Stomach smooth muscle (tissue), 2 donors: Measurements from ENCODE around the gene SLC2A13.
"Not testable (repeated sequence)": the region's sequence is repeated elsewhere in the genome, so short reads cannot be mapped to it uniquely, and the experiment has no call there.

ENCODE experiments used
- H3K27ac ChIP-seq: one replicate; pipeline ENCODE4 v1.7.0; 2013; ENCODE audit warnings: mild to moderate bottlenecking, low read length, inconsistent platforms
- H3K27me3 ChIP-seq, 2 donors: one replicate each; pipeline ENCODE4 v1.7.0; 2013; ENCODE audit warnings: low read length in 2 of 2; ENCODE audit not compliant: insufficient read depth in 2 of 2, control insufficient read depth in 1 of 2
- H3K36me3 ChIP-seq, 2 donors: one replicate each; pipeline ENCODE4 v1.7.0; 2013; ENCODE audit warnings: low read length in 2 of 2; ENCODE audit not compliant: control insufficient read depth in 2 of 2, insufficient read depth in 2 of 2
- H3K4me1 ChIP-seq: one replicate; pipeline ENCODE4 v1.7.0; 2013; ENCODE audit warnings: low read length; ENCODE audit not compliant: control insufficient read depth, insufficient read depth
- H3K4me3 ChIP-seq, 2 donors: one replicate each; pipeline ENCODE4 v1.7.0; 2013; ENCODE audit warnings: low read length in 2 of 2
- H3K9ac ChIP-seq, 2 donors: one replicate each; pipeline ENCODE4 v1.7.0; 2013; ENCODE audit warnings: low read length in 2 of 2, mild to moderate bottlenecking in 1 of 2
- H3K9me3 ChIP-seq, 2 donors: one replicate each; pipeline ENCODE4 v1.7.0; 2013; ENCODE audit warnings: low read length in 2 of 2; ENCODE audit not compliant: control insufficient read depth in 2 of 2
- donor health status: healthy.
- donor health status: Pancreatic carcinoma.

The SLC2A13 gene

GRCh38 chr12:39813776-39814175 is 292.1 kb downstream of the SLC2A13 start:
- H3K9ac ChIP-seq, result no peak overlapping the region
- H3K27me3 ChIP-seq, result no peaks in the 10 kb centered on the region
- no peaks in the 10 kb centered on the region for H3K4me1 ChIP-seq
- H3K27ac ChIP-seq, result no peak overlapping the region
- H3K36me3 ChIP-seq, result no peaks in the 10 kb centered on the region
- H3K9me3 ChIP-seq, result no peaks in the 10 kb centered on the region
- H3K4me3 ChIP-seq, result no peak overlapping the region

DNA sequence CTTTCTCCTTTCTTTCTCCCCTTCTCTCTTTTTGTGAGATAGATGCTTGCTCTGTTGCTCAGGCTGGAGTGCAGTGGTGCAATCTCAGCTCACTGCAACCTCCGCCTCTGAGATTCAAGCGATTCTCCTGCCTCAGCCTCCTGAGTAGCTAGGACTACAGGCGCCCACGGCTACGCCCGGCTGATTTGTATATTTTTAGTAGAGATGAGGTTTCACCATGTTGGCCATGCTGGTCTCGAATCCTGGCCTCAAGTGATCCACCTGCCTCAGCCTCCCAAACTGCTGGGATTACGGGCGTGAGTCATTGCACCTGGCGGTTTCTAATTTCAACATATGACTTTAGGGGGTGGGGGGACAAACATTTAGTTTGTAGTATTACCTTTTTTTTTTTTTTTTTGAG is 293.4 kb downstream of the SLC2A13 start:
- not testable (repeated sequence) for H3K27me3 ChIP-seq, H3K36me3 ChIP-seq, H3K4me1 ChIP-seq, H3K4me3 ChIP-seq, H3K9ac ChIP-seq, H3K27ac ChIP-seq, H3K9me3 ChIP-seq

- Histone ChIP-seq H3K9me3 (no peaks in the 10 kb centered on the region), H3K36me3 (no peaks in the 10 kb centered on the region), H3K4me3 (no peak overlapping the region), H3K4me1 (no peaks in the 10 kb centered on the region), H3K9ac (no peak overlapping the region), H3K27me3 (no peaks in the 10 kb centered on the region), H3K27ac (no peak overlapping the region)
These were observed 298.8 kb downstream of the SLC2A13 start for GRCh38 chr12:39807043-39807442.

DNA sequence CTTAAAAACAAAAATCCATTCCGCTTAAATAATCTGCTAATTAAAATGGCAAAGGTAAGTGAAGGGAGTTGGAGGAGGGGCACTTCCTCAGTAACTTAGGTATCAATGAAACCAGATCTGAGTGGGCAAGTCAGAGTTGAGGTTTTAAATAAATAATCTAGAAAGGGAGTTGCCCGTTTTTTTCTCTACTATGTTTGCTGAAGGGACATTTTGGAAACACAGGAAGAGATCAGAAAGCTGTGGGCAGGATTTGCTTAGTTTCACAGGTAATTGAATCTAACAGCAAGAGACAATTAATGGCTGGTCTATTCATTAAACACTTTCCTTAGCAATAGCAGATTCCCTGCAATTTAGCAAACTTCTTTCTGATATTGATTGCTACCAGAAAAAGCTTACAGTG is 300.2 kb downstream of the SLC2A13 start:
- Histone ChIP-seq H3K9me3 (no peaks in the 10 kb centered on the region), H3K4me1 (no peaks in the 10 kb centered on the region), H3K9ac (no peak overlapping the region), H3K4me3 (no peak overlapping the region), H3K27ac (no peak overlapping the region), H3K36me3 (no peaks in the 10 kb centered on the region), H3K27me3 (no peaks in the 10 kb centered on the region)

DNA sequence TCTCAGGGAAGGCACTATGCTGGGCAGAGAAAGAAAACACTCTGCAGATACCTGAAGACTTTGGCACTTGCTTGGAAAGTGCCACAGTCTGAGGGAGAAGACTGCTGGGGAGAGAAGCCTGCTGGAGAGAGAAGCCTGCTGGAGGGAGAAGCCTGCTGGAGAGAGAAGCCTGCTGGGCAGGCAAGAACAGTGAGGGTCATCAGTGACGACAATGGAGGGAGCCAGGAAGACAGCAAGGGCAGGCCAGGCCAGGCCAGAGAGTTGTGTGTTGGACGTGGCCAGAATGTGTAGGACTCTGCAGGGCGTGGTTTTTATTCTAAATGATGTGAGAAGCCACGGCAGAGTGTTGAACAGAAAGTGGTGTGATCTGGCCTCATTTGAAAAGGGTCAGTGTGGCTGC is 301.0 kb downstream of the SLC2A13 start:
- no peaks in the 10 kb centered on the region for H3K36me3 ChIP-seq
- no peaks in the 10 kb centered on the region for H3K27me3 ChIP-seq
- H3K9ac ChIP-seq, result no peak overlapping the region
- H3K27ac ChIP-seq, result no peak overlapping the region
- no peaks in the 10 kb centered on the region for H3K4me1 ChIP-seq
- no peaks in the 10 kb centered on the region for H3K9me3 ChIP-seq
- no peak overlapping the region for H3K4me3 ChIP-seq

GRCh38 chr12:39804479-39804878 is 301.4 kb downstream of the SLC2A13 start:
- H3K4me1 ChIP-seq, result no peaks in the 10 kb centered on the region
- H3K9ac ChIP-seq, result no peak overlapping the region
- no peak overlapping the region for H3K27ac ChIP-seq
- H3K4me3 ChIP-seq, result no peak overlapping the region
- no peaks in the 10 kb centered on the region for H3K27me3 ChIP-seq
- no peaks in the 10 kb centered on the region for H3K9me3 ChIP-seq
- H3K36me3 ChIP-seq, result no peaks in the 10 kb centered on the region

GRCh38 chr12:39803151-39803550 is 302.7 kb downstream of the SLC2A13 start:
- Histone ChIP-seq H3K27me3 (no peaks in the 10 kb centered on the region), H3K9me3 (no peaks in the 10 kb centered on the region), H3K4me3 (no peak overlapping the region), H3K27ac (no peak overlapping the region), H3K9ac (no peak overlapping the region), H3K36me3 (no peaks in the 10 kb centered on the region), H3K4me1 (no peaks in the 10 kb centered on the region)

GRCh38 chr12:39798977-39799376 is 306.9 kb downstream of the SLC2A13 start:
- Histone ChIP-seq H3K4me3 (no peak overlapping the region), H3K36me3 (no peaks in the 10 kb centered on the region), H3K27me3 (no peaks in the 10 kb centered on the region), H3K9ac (no peak overlapping the region), H3K9me3 (no peaks in the 10 kb centered on the region), H3K4me1 (no peaks in the 10 kb centered on the region), H3K27ac (no peak overlapping the region)

DNA sequence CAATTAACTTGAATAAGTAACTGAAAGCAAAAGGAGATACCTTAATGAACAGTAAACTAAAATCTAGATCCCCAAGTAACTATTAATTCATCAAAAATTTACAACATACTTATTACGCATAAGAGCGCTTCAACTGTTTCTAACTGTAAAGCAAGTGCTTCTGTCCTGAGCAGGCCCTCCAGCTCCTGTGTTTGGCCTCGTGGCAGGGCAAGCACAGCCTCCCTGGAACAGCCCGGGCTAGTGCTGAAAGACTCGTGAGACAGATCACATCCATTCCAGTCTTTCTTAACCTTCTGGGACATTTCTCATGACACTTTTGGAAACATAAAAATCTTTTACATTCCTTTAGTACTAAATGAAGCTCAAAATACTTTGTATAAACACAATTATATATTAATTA is 307.5 kb downstream of the SLC2A13 start:
- Histone ChIP-seq H3K9me3 (no peaks in the 10 kb centered on the region), H3K4me3 (no peak overlapping the region), H3K27ac (no peak overlapping the region), H3K27me3 (no peaks in the 10 kb centered on the region), H3K4me1 (no peaks in the 10 kb centered on the region), H3K9ac (no peak overlapping the region), H3K36me3 (no peaks in the 10 kb centered on the region)

- H3K36me3 ChIP-seq, result no peaks in the 10 kb centered on the region
- no peak overlapping the region for H3K4me3 ChIP-seq
- H3K27ac ChIP-seq, result no peak overlapping the region
- no peaks in the 10 kb centered on the region for H3K27me3 ChIP-seq
- H3K9ac ChIP-seq, result no peak overlapping the region
- no peaks in the 10 kb centered on the region for H3K4me1 ChIP-seq
- no peaks in the 10 kb centered on the region for H3K9me3 ChIP-seq
These were observed 310.4 kb downstream of the SLC2A13 start for GRCh38 chr12:39795481-39795880.

GRCh38 chr12:39792938-39793337 is 312.9 kb downstream of the SLC2A13 start:
- Histone ChIP-seq H3K9ac (no peak overlapping the region), H3K36me3 (no peaks in the 10 kb centered on the region), H3K4me3 (no peak overlapping the region), H3K27ac (no peak overlapping the region), H3K4me1 (no peaks in the 10 kb centered on the region), H3K27me3 (no peaks in the 10 kb centered on the region), H3K9me3 (no peaks in the 10 kb centered on the region)

DNA sequence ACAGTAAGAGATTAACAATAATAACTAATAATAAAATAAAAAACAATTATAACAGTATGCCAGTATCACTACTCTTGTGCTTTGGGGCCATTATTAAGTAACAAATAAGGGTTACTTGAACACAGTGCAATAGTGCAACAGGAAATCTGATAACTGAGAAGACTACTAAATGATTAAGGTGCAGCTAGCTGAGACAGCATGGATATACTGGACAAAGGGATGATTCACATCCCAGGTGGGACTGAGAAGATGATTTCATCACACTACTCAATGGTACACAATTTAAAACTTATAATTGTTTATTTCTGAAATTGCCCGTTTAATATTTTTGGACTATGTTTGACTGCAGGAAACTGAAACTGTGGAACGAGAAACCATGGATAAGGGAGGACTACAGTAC is 317.6 kb downstream of the SLC2A13 start:
- Histone ChIP-seq H3K9me3 (no peaks in the 10 kb centered on the region), H3K27me3 (no peaks in the 10 kb centered on the region), H3K4me3 (no peak overlapping the region), H3K27ac (no peak overlapping the region), H3K4me1 (no peaks in the 10 kb centered on the region), H3K36me3 (no peaks in the 10 kb centered on the region), H3K9ac (no peak overlapping the region)
